HG02763 (cell line): ENCODE measurements around the gene POU4F1.
"Not testable (repeated sequence)": the region's sequence is repeated elsewhere in the genome, so short reads cannot be mapped to it uniquely, and the experiment has no call there.

Experiments
- ATAC-seq: cut with Tn5 transposase; IDR thresholded peaks from one replicate; pipeline ENCODE4 v1.9.1; 2021; ENCODE audit warnings: mild to moderate bottlenecking, moderate library complexity; ENCODE audit not compliant: unreplicated experiment

POU4F1 gene, protein sequence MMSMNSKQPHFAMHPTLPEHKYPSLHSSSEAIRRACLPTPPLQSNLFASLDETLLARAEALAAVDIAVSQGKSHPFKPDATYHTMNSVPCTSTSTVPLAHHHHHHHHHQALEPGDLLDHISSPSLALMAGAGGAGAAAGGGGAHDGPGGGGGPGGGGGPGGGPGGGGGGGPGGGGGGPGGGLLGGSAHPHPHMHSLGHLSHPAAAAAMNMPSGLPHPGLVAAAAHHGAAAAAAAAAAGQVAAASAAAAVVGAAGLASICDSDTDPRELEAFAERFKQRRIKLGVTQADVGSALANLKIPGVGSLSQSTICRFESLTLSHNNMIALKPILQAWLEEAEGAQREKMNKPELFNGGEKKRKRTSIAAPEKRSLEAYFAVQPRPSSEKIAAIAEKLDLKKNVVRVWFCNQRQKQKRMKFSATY

DNA sequence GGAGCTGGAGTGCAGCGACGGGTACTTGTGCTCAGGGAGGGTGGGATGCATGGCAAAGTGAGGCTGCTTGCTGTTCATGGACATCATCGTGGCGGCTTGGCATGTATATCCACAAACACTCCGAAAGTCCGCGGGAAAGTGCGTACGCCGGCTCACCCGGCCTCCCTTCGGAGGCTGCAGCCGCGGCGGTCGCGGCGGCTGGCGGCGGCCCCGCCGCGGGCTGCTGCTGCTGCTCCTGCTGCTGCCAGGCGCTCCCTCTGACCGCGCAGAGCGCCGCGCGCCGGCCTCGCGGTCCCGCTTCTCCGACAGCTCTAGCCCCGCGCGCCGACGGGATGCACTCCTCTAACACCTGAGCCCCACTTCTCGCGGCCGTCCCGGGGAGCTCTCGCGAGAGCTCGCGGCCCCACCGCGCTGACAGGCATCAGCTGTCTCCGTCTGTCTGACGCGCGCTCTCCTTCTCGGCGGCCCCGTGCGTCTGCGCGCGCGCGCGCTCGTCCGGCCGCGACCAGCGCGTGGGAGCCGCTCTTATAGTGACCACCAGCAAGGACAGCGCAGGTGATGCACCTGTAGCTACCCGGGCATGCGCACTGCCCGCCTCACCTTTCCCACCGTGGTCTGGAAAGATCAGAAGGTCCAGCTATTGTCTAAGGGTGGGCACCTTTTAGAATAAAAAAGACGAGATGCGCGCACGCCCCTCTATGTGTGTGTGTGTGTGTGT lies at the start of gene POU4F1:
TSS of gene POU4F1 (minus strand) at position 313 of the 718 bp plus-strand sequence. CDS start at position 87, 226 bp downstream.
- ATAC-seq, result peak; percentile 90

DNA sequence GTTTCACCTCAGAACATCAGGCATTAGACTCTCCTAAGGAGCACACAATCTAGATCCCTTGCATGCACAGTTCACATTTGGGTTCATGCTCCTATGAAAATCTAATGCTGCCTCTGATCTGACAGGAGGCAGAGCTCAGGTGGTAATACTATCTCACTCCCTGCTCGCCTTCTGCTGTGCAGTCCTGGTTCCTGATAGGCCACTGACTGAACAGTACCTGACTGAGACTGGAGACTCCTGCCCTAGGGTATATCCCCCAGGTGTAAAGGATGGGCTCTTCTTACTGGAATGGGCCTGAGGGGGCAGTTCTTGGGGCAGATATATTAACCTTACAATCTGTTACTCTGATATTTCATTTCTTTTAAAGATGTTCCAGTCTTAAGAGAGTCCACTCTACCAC lies 49.3 kb upstream of the POU4F1 start:
- ATAC-seq, result no peak

DNA sequence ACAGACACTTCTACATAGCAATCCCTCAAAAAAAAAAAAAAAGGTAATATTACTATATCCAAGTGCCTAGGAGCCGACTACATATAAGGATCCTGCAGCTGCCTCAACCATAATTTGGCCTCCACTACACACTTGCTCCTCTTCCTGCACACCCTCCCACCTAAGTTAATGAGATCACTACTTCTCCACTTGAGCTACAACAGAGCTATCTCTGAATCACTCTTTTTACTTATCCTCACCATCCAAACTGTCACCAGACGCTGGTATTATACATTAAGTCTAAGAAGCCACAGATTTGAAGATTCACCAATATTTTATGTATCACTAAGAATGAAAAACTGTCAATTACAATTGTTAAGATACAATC lies 47.3 kb upstream of the POU4F1 start:
- ATAC-seq, result no peak

DNA sequence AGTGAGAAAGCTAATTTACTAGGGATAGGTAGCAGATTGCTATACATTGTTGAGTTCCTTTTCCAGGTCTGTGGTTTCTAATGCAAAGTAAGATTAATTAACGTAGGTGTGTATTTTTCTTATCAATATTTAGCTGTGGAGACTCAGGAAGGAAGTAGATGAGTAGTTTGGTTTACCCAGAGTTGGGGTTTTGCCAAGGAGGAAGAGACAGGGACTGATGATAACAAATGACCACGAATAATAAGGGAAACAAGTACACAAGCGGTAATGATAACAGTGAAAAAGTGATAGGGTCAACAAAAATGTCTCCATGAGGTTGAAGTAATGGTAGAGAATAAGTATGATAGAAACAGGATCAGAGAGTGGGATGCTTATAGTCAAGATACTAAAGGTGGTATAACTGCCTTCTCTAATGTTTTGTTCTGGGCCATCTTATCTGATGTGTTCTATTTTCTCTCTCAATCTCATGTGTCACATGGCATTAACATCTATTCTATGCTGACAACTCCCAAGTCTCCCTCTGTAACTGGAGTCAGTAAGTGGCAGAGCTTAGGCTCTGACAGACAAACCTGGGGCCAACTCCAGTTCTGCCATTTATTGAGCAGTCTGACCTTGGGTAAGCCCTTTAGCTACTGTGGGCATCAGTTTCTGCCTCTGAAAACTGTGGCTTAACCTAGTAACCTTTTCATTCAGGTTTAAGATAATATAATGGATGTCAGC lies 46.8 kb upstream of the POU4F1 start:
- no peak for ATAC-seq

DNA sequence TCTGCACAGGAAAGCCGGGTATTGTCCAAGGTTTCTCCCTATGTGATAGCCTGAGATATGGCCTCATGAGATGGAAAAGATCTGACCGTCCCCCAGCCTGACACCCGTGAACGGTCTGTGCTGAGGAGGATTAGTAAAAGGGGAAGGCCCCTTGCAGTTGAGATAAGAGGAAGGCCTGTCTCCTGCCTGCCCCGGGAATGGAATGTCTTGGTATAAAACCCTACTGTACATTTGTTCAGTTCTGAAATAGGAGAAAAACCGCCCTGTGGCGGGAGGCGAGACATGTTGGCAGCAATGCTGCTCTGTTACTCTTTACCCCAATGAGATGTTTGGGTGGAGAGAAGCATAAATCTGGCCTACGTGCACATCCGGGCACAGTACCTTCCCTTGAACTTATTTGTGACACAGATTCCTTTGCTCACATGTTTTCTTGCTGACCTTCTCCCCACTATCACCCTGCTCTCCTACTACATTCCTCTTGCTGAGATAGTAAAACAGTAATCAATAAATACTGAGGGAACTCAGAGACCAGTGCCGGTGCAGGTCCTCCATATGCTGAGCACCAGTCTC lies 43.8 kb upstream of the POU4F1 start:
- ATAC-seq, result not testable (repeated sequence)

DNA sequence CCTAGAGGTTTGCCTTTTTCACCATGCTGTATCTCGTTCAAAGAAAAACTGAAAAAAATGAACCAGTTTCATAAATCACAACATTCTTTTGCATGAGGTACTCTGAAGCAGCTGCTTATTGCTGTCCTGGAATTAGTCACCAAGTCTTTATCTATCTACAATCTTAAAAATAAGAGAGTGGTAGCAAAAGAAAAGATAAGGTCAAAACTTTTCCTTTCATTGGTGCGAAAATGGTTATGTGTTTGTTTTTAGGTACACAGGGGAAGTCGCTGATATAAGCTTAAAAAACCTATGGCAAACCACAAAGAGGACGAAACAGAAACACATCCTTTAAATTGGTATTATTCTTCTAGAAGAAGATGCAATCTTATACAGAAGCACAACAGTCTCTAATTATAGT lies 34.9 kb upstream of the POU4F1 start:
- no peak for ATAC-seq

DNA sequence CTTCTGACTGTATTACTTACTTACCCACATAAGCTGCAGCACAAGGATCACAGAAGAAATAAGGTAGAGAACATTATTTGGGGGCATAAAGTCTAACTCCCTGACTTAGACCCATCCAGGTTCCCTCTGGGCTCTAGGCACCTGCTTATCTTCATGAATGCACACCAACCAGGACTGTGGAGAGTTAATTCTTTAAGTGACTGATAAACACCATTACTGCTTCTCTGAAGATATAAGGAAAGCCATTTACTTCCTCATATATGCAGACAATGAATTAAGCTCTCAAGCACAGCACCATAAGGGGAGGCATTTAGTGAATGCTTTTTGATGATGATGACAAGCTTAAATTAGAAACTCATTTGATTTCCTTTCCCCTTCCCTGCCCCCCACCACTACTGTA lies 33.1 kb upstream of the POU4F1 start:
- no peak for ATAC-seq

DNA sequence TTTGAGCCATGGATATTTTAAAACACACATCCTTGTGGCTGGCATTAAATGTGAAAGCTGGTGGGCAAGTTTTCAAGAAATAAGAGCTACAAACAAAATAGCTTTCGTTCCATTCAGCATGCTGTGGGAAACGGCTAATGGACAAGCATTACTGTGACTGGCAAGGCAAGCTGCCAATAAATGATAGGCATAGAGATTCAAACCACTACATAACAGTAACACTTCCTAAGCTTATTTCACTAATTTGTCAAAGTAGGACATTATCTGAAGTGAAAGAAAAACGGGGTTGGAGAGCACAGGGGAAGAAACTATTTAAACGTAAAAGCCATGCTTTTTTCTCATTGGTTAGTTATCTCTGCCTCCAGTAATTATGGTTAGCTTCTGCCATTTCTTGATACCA lies 29.6 kb upstream of the POU4F1 start:
- no peak for ATAC-seq

DNA sequence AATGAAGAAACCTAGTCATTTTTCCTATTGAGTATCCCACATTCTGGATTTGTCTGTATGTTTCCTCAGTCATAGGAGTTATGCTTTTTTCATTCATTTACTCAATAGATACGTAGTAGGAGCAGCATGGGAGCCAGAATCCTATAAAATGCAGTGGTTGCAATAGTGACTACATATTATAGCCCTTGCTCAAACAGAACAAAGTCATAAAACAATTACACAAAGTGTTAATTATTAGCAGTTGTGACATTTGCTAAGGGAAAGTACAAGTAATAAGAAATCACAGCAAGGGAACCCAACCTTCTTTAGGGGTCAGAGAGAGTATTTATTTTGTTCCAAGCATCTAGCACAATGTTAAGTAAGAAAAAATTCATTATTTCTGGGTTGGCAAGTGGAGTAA lies 27.7 kb upstream of the POU4F1 start:
- ATAC-seq, result no peak

DNA sequence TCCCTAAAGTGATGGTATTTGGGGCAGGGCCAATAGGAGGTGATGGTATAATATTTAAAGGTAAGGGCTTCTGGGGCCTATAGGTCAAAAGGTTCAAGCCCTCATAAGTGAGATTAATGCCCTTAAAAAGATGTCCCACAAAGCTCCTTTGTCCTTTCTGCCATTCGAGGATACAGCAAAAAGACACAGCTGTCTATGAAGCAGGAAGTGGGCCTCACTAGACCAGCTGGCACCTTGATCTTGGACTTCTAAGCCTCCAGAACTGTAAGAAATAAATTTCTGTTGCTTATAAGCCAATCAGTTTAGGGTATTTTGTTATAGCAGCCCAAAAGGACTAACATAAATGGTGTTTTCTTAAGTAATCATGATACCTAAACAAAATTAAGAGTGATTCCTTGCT lies 27.2 kb upstream of the POU4F1 start:
- no peak for ATAC-seq

DNA sequence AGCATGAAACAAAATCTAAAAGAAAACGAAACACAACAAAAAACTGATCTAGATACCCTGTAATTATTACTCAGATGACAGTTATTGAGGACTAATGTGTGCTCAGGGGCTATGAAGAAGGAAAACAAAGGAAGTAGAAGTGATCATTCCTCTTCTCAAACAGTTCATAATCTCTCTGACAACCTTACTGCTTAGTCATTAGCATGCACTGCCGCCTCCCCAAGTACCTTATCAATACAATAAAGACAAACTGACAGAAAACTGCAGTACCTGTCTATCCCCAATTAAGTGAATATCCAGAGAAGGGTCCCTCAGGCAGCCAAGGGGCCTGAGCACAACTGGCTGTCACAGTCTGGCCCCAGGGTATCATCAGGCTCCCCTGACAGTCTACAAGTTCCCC lies 22.0 kb upstream of the POU4F1 start:
- no peak for ATAC-seq

DNA sequence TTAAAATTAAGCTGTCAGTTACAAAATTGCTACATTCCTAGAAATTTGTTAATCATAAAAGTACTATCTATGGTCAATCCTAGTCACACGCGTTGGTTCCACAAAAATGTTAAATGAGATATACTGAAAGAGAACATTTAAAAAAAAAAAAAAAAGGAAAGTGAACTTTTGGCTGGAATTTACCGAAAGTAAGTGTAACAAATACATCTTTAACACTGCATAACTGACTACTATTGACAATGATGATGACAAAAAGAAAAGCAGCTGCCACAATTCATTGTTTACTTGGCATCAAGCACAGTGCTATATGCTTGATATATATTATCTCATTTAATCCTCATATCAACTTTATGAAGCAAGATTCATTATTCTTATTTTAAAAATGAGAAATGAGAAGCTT lies 19.8 kb upstream of the POU4F1 start:
- ATAC-seq, result no peak

DNA sequence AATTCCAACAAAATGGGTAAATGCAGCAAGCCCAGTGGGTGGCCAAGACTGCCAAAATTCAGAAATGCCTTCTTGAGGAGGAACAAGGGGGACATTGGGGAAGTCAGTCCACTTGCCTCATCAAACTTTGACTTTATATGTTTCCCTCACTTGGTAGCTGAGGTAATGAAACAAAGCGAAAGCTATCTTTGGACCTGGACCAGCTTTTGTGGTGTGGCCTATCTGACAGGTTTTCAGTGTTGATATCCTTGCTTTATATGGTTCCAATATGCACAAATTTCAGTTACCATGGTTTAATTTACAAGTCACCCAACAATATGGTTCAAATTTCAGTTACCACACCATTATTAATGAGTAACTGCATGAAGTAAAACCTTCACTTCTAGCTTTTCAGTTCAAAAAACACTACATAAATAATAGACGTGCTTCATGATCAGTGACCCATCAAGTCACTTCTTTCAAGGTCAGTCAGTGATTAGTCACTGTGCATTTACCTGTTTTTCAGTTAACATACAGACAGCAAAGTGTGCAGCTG lies 17.7 kb upstream of the POU4F1 start:
- ATAC-seq, result no peak

DNA sequence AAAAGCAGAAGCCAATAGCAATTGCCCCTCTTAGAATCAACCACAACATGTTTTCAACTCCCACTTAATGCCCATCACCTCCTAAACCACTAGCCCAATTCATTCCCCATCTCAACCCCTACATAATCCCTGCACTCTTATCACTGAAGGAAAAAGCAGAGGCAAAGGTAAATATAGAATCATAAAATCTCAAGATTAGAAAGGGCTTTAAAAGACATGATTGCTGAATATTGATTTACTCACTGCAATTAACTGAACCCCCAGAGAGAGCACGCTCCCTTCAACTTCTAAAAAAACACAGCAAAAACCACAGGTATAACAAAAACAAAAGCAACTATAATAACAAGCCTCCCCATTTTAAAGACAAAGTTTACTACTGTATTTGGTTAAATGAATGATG lies 15.1 kb upstream of the POU4F1 start:
- no peak for ATAC-seq

DNA sequence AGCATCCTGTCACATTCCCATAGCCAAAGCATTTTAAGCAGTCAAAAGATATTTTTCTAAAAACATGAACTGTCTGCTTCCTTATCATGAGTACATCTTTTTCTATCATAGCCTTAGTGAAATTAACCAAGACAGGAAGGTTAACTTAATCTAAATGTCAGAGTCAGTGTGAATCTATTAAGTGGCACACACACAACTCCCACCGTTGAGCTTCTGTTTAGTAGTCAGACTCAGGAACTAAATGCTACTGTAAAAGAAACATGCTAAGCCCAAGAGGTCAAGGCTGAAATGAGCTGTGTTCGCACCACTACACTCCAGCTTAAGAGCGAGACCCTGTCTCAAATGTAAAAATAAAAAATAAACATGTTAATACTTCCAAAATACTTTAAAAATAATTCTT lies 7.7 kb upstream of the POU4F1 start:
- ATAC-seq, result no peak

DNA sequence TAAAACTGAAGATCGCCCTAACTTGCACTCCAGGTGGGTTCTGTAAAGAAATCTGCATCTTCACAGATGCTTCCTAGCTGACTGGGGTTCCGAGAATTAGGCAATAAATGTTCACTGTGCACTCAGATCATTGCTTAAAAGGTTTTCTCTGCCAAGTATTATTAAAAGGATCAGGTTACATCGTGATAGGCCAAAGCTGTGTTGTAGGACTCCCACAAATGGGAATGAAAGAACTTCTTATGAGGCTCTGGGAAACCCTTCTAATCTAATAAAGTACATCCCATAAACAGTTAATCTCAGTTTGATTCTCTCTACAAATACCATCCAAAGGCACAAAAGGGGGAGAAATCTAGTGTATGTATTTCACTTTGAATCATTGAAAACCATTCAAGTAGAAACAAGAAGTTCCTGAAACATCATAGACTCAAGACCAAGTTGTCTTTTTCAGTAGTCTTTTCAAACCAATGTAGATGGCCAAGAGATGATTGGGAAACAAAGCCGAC lies 7.1 kb upstream of the POU4F1 start:
- ATAC-seq, result no peak

DNA sequence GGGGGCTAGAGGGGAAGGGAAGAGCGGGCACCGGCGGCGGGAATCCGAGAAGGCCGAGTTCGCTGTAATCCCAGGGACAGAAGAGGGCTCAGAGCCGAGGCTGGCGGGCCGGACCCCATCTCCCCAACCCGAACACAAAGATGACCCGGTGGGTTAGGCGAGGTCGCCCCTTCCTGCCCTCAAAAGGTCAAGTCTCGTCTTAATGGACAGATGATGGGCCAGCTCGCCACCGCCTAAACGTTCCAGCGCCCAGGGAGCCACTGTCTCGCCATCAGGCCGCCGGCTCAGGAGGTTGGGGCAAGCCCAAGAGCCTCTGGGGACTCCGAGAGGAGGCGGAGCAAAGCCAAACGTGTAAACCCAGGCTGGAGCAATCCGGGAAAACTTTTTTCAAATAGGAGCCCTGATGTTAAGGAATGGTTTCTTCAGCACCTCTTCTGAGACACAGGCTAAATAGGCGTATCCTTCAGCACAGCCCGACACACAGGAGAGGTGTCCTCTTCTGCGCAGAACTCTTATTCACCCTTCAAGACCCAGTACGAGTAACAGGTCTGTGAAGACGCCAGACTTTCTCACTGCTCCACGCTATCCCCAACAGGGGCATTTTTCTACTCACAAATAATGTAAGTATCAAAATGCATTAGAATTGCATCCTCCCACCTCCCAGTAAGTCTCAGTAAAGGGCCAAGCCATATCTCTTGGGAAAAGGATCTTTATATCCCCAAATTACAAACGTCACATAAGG lies 6.3 kb upstream of the POU4F1 start:
- ATAC-seq, result no peak

DNA sequence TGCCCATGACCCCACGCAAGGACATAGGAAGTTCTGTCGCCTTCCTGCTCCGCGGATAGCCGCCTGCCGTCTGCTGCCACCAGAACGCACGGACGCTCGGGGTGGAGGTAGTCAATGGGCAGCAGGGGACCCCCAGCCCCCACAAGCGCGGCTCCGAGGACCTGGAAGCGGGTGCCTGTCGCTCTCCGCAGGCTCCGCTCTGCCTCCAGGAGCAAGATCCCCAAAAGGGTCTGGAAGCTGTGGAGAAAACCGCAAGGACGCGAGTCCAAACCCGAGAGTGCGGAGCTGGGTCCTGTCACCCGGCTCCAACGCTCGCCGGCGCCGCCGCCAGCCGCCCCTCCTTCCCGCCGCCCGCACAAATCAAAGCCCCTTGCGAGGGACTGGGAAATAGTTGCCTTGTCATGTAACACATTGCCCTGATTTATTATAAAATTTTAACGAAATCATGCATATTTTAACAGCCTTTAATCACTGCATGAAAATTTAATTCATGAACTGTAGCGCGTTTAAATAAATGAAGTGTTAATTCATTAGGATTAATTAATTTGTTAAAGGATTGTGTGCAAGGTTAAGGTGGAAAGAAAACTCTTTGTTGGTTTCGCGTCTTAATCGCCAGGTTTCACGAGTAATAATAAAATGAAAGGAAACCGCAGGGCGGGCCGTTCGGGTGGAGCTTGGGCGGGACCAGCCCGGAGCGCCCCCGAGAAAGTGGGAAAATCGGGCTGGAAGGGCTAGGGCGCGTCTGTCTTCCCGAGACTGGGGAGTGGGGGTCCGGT lies 5.5 kb upstream of the POU4F1 start:
- no peak for ATAC-seq

DNA sequence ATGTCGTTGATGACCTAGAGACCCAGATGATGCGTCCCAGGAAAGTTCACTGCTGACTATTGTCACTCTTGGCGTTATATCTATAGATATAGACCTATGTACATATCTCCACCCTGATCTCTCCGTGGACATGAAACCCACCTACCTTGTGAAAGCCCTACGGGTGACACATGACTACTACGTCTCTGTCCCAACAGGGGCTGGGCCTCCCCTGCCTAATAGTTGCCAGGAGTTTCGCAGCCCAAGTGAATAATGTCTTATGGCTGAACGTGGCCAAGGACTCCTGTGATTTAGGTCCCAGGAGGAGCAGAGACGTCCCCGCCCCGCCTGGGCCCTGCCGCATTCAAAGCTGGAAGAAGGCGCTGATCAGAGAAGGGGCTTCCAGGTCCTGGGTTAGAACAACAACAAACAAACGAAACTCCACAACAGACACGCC lies 4.9 kb upstream of the POU4F1 start:
- ATAC-seq, result no peak
